ENCODE data around the gene ELMO1. TPM values are rescaled to one million over a fixed set of nuclear protein-coding genes. Genes with fewer than 3 reads are reported as not detected.

ELMO1 gene
- total RNA-seq, 1 experiment from 2014 or later: not detected

DNA sequence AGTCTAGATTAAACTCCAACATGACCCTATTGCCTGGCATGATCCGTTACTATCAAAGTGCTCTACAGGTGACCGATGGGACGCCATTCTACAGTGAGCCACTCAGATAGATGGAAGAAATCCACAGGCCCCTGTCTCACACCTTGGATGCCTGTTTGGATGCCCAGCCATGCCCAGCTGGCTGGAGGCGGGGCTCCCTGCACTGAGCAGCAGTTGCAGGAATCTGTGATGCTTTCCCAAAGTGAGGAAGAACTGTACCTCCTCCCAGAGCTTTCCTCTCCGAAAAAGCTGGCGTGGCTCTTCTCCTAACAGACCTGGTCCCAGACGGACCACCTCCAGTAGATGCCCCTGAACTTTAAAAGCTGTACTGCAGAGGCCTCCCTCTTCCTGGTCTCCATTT, 253.3 kb downstream of the ELMO1 start:
- intact Hi-C loops (cut with micrococcal nuclease): loop anchor here (5.0 kb wide), 2 partner anchors 168 to 208 kb away; no protein-coding TSS in a partner anchor
- TF ChIP-seq EZH2 (IDR thresholded peaks at IDR 0.05; ENCODE audit: low read length, unreplicated experiment): no peak
- TF ChIP-seq, protein P1, sequence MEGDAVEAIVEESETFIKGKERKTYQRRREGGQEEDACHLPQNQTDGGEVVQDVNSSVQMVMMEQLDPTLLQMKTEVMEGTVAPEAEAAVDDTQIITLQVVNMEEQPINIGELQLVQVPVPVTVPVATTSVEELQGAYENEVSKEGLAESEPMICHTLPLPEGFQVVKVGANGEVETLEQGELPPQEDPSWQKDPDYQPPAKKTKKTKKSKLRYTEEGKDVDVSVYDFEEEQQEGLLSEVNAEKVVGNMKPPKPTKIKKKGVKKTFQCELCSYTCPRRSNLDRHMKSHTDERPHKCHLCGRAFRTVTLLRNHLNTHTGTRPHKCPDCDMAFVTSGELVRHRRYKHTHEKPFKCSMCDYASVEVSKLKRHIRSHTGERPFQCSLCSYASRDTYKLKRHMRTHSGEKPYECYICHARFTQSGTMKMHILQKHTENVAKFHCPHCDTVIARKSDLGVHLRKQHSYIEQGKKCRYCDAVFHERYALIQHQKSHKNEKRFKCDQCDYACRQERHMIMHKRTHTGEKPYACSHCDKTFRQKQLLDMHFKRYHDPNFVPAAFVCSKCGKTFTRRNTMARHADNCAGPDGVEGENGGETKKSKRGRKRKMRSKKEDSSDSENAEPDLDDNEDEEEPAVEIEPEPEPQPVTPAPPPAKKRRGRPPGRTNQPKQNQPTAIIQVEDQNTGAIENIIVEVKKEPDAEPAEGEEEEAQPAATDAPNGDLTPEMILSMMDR (conservative IDR thresholded peaks at IDR 0.05; ENCODE audit: low read depth, low read length): no peak
- no peak for TF ChIP-seq EZH2phosphoT487 (IDR thresholded peaks at IDR 0.05; ENCODE audit: borderline replicate concordance, low read length)
- Histone ChIP-seq H3K4me3 (ENCODE audit: low read length) (no peak overlapping the region), H3K27me3 (ENCODE audit: low read length) (peaks cover 18% of the 10 kb centered on the region; the same call in 1 of the 2 replicates), H3K4me1 (ENCODE audit: insufficient read depth, low read length) (no peaks in the 10 kb centered on the region), H3K9me2 (replicated peaks; ENCODE audit: low read length) (no peaks in the 10 kb centered on the region), H3K27ac (ENCODE audit: low read length) (no peak overlapping the region), H3K9ac (ENCODE audit: low read length) (no peak overlapping the region), H3K9me3 (ENCODE audit: low read length) (no peaks in the 10 kb centered on the region), H3K79me2 (ENCODE audit: low read length) (no peaks in the 10 kb centered on the region), H2AFZ (ENCODE audit: low read length) (no peak overlapping the region), H3K36me3 (ENCODE audit: low read depth, low read length) (no peaks in the 10 kb centered on the region), H4K20me1 (ENCODE audit: low read length) (no peaks in the 10 kb centered on the region), H3K4me2 (ENCODE audit: low read length) (no peak overlapping the region), H3F3A (ENCODE audit: low read length, unreplicated experiment) (no peaks in the 10 kb centered on the region)
- no peak for ATAC-seq
- ChIA-PET POLR2A (ENCODE audit: unreplicated experiment) (no interaction called here), CTCF (no interaction called here)
- DNase-seq: no peak
- BruUV-seq (replicated peaks): no TSS peak

DNA sequence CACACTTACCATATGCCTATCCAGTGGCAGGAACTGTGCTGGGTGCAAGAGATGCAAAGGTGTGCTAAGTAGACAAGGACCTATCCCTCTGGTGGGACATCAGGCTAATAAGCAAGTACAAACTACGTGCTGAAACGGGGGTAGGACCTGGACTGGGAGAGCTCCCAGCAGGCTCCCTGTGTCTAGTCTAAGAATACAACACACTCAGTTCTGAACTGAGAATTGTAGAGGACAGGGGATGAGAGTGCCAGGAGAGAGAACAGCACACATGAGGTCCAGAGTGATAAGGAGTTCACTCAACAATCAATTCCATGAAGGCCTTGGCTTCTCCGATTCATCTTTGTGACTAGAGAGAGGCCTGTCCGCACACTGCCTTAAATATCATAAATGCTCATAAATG, 253.7 kb downstream of the ELMO1 start:
- DNase-seq: no peak
- H3F3A ChIP-seq (ENCODE audit: low read length, unreplicated experiment): no peaks in the 10 kb centered on the region
- intact Hi-C loops (cut with micrococcal nuclease): loop anchor here (5.0 kb wide), 2 partner anchors 168 to 208 kb away; no protein-coding TSS in a partner anchor
- no peak overlapping the region for H2AFZ ChIP-seq (ENCODE audit: low read length)
- H3K9me3 ChIP-seq (ENCODE audit: low read length): no peaks in the 10 kb centered on the region
- no peaks in the 10 kb centered on the region for H3K79me2 ChIP-seq (ENCODE audit: low read length)
- H3K36me3 ChIP-seq (ENCODE audit: low read depth, low read length): no peaks in the 10 kb centered on the region
- H3K4me3 ChIP-seq (ENCODE audit: low read length): no peak overlapping the region
- ATAC-seq: no peak
- H3K27ac ChIP-seq (ENCODE audit: low read length): no peak overlapping the region
- no TSS peak for BruUV-seq (replicated peaks)
- CTCF ChIA-PET: no interaction called here
- H3K4me1 ChIP-seq (ENCODE audit: insufficient read depth, low read length): no peaks in the 10 kb centered on the region
- no peak overlapping the region for H3K9ac ChIP-seq (ENCODE audit: low read length)
- POLR2A ChIA-PET (ENCODE audit: unreplicated experiment): no interaction called here
- no peaks in the 10 kb centered on the region for H3K9me2 ChIP-seq (replicated peaks; ENCODE audit: low read length)
- no peak overlapping the region for H3K4me2 ChIP-seq (ENCODE audit: low read length)
- H3K27me3 ChIP-seq (ENCODE audit: low read length): peaks cover 18% of the 10 kb centered on the region; the same call in 1 of the 2 replicates
- TF ChIP-seq EZH2phosphoT487 (IDR thresholded peaks at IDR 0.05; ENCODE audit: borderline replicate concordance, low read length) (no peak), EZH2 (IDR thresholded peaks at IDR 0.05; ENCODE audit: low read length, unreplicated experiment) (no peak)
- TF ChIP-seq, protein P1 (conservative IDR thresholded peaks at IDR 0.05; ENCODE audit: low read depth, low read length): no peak
- no peaks in the 10 kb centered on the region for H4K20me1 ChIP-seq (ENCODE audit: low read length)

DNA sequence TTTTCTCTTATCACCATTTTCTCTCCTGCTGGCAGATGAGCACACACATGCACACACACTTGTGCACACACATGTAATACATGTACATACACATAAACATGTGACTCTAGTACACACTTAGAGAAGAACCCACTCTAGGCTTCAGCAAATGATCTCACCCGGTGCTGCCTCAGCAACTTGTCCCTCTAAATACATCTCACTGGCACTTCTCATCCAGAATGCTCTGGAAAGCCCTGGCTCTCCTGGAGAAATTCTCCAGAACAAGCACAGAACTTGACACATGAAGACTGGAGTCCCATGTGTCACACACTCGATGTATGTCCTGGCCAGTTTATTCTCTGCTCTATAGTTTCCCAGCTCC, 254.9 kb downstream of the ELMO1 start:
- ATAC-seq (no peak), DNase-seq (no peak)
- no peak overlapping the region for H3K27ac ChIP-seq (ENCODE audit: low read length)
- no peaks in the 10 kb centered on the region for H3K9me2 ChIP-seq (replicated peaks; ENCODE audit: low read length)
- no peak for TF ChIP-seq EZH2 (IDR thresholded peaks at IDR 0.05; ENCODE audit: low read length, unreplicated experiment)
- TF ChIP-seq, protein P1 (conservative IDR thresholded peaks at IDR 0.05; ENCODE audit: low read depth, low read length): no peak
- no peak for TF ChIP-seq EZH2phosphoT487 (IDR thresholded peaks at IDR 0.05; ENCODE audit: borderline replicate concordance, low read length)
- H3K79me2 ChIP-seq (ENCODE audit: low read length): no peaks in the 10 kb centered on the region
- no peak overlapping the region for H2AFZ ChIP-seq (ENCODE audit: low read length)
- H3K9me3 ChIP-seq (ENCODE audit: low read length): no peaks in the 10 kb centered on the region
- ChIA-PET CTCF (no interaction called here), POLR2A (ENCODE audit: unreplicated experiment) (no interaction called here)
- H3K4me1 ChIP-seq (ENCODE audit: insufficient read depth, low read length): no peaks in the 10 kb centered on the region
- H3K36me3 ChIP-seq (ENCODE audit: low read depth, low read length): no peaks in the 10 kb centered on the region
- intact Hi-C loops (cut with micrococcal nuclease): no loop called here
- no peaks in the 10 kb centered on the region for H4K20me1 ChIP-seq (ENCODE audit: low read length)
- H3K27me3 ChIP-seq (ENCODE audit: low read length): peaks cover 24% of the 10 kb centered on the region
- no peaks in the 10 kb centered on the region for H3F3A ChIP-seq (ENCODE audit: low read length, unreplicated experiment)
- H3K4me3 ChIP-seq (ENCODE audit: low read length): no peak overlapping the region
- H3K9ac ChIP-seq (ENCODE audit: low read length): no peak overlapping the region
- no peak overlapping the region for H3K4me2 ChIP-seq (ENCODE audit: low read length)
- no TSS peak for BruUV-seq (replicated peaks)
